Measurements from ENCODE around the gene RTP3. TPM values are rescaled to one million over a fixed set of nuclear protein-coding genes. Genes with fewer than 3 reads are reported as not detected.
A peak's percentile ranks its signal among the peaks of the same experiment; 100 is the strongest.

RTP3 gene
- total and polyA plus RNA-seq, 2 experiments from 2014 or later: 0.16 TPM; not detected in 1

- no peak overlapping the region for H3K4me3 Mint-ChIP-seq
- Histone ChIP-seq H3K36me3 (ENCODE audit: insufficient read depth) (no peaks in the 10 kb centered on the region), H3K4me2 (no peak overlapping the region), H4K20me1 (replicated peaks; ENCODE audit: insufficient read depth) (no peaks in the 10 kb centered on the region), H2AFZ (no peak overlapping the region), H3K27me3 (ENCODE audit: insufficient read depth) (no peaks in the 10 kb centered on the region), H3K27ac (ENCODE audit: low read depth) (0 out of 2 replicates have a peak overlapping the region, but pooled peaks have one; percentile 6), H3F3A (replicated peaks; ENCODE audit: low read depth) (peaks cover 8% of the 10 kb centered on the region; the same call in 1 of the 2 replicates), H3K4me3 (no peak overlapping the region), H3K9me2 (ENCODE audit: insufficient read depth) (peaks cover 6% of the 10 kb centered on the region; the same call in 1 of the 2 replicates), H3K79me2 (replicated peaks; ENCODE audit: insufficient read depth) (no peaks in the 10 kb centered on the region), H3K4me1 (ENCODE audit: insufficient read depth) (peaks cover 24% of the 10 kb centered on the region)
- no peak for TF ChIP-seq ZNF462 (CRISPR knock-in tag; IDR thresholded peaks at IDR 0.05)
- TF ChIP-seq EZH2 (IDR thresholded peaks at IDR 0.05; ENCODE audit: low read depth, unreplicated experiment): no peak
- no peak for TF ChIP-seq ETS1 (IDR thresholded peaks at IDR 0.05)
- no peak for TF ChIP-seq ZNF114 (CRISPR knock-in tag; IDR thresholded peaks at IDR 0.05)
- no peak for TF ChIP-seq CTCF (conservative IDR thresholded peaks at IDR 0.05; ENCODE audit: low read depth in 2 of 2)
- no peak for TF ChIP-seq NANOG (IDR thresholded peaks at IDR 0.05; ENCODE audit: borderline replicate concordance)
- no peak for TF ChIP-seq CREB1 (CRISPR knock-in tag; IDR thresholded peaks at IDR 0.05; ENCODE audit: low read depth)
- TF ChIP-seq REST (IDR thresholded peaks at IDR 0.05; ENCODE audit: unreplicated experiment): no peak
- TF ChIP-seq JUNB (IDR thresholded peaks at IDR 0.05; ENCODE audit: unreplicated experiment): no peak
- TF ChIP-seq STAT1 (IDR thresholded peaks at IDR 0.05; ENCODE audit: unreplicated experiment): no peak
- H3K27ac Mint-ChIP-seq: no peak overlapping the region
- no peaks in the 10 kb centered on the region for H3K9me3 Mint-ChIP-seq
- peaks cover 29% of the 10 kb centered on the region for H3K4me1 Mint-ChIP-seq
- ATAC-seq (no peak), DNase-seq (ENCODE audit: low spot score) (no peak)
- H3K36me3 Mint-ChIP-seq (ENCODE audit: low read depth): no peaks in the 10 kb centered on the region; the same call in 2 of the 3 replicates
- H3K27me3 Mint-ChIP-seq (ENCODE audit: insufficient read depth, low read depth, poor library complexity): peaks cover 13% of the 10 kb centered on the region
Measured at GRCh38 chr3:46504789-46505188, 7.0 kb downstream of the RTP3 start.

Measured in GM23338 (cell line).